Stimulated activated CD4-positive, alpha-beta T cell treated with anti-CD3 and anti-CD28 coated beads, Interleukin-4, amount 100 ng/mL, for 1 hour (primary cell): ENCODE results near the gene GIGYF2.
A peak's percentile ranks its signal among the peaks of the same experiment; 100 is the strongest.
"Not testable (repeated sequence)": the region's sequence is repeated elsewhere in the genome, so short reads cannot be mapped to it uniquely, and the experiment has no call there.

ENCODE experiments used
- DNase-seq: peaks from one replicate; pipeline ENCODE4 v3.0.0-alpha.2; 2020

The GIGYF2 gene

DNA sequence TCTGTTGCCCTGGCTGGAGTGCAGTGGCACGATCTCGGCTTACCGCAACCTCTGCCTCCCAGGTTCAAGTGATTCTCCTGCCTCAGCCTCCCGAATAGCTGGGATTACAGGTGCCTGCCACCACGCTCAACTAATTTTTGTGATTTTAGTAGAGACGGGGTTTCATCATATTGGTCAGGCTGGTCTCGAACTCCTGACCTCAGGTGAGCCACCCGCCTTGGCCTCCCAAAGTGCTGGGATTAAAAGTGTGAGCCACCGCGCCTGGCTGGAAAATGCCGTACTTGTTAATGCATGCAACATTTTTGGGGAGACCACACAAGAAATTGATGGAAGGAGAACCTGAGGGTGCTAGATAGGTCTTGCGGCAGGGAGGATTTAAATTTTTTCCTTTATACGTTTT is 6.0 kb upstream of the GIGYF2 start:
- not testable (repeated sequence) for DNase-seq

GRCh38 chr2:232693344-232693743 is 3.8 kb upstream of the GIGYF2 start:
- no peak for DNase-seq

DNA sequence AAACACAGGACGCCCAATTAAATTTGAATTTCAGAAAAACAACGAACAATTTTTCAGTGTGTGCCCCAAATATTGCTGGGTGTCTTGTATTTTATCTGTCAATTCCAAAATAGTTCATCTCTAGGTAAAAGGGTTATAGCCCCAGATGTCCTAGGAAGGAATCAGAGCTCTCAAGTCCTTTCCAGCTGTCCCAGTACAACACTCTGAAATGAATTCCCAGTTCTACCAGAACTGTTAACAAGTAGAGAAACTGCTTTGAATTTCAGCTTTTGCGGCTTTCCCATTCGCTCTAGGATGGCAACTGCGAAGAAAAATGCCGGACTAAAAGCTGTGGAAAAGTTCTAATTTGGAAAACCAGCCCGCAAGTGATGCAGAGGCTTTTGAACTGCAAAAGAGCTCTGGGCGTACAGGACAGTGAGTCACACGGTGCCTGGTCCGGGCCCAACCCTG is 497 bp upstream of the GIGYF2 start:
- DNase-seq: no peak

DNA sequence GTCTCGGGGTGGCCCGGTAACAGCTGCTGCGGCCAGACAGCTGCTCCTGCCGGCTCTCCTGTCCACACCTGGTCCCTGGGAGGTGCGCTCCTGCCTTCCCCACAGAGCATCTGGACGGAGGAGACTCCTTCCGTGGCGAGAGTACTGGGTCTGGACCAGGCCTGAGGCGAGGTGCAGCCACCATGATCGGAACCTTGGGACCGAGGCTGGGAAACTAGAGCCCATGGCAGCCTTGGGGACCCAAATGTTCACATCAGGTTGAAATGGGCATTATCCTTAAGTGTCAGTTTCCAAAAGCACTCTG is 628 bp downstream of the GIGYF2 start:
- DNase-seq: no peak

- no peak for DNase-seq
Measured at GRCh38 chr2:232698556-232699091, 1.5 kb downstream of the GIGYF2 start.

- no peak for DNase-seq
Measured at GRCh38 chr2:232699110-232699509, 2.0 kb downstream of the GIGYF2 start.

- DNase-seq: no peak
Measured at GRCh38 chr2:232700154-232700553, 3.0 kb downstream of the GIGYF2 start.

- DNase-seq: no peak
Measured at GRCh38 chr2:232707076-232707475, 9.9 kb downstream of the GIGYF2 start.

DNA sequence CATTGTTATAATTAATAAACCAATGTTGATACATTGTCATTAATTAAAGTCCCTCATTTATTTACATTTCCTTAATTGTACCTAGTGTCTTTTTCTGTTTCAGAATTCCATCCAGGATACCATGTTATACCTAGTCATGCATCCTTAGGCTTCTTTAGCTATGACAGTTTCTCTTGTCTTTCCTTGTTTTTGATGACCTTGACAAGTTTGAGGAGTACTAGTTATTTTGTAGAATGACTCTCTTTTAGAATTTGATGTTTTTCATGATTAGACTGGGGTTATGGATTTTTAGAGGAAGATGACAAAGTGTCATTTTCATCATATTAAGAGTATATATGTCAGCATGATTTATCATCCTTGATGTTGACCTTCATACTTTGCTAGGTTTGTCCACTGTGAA is 16.4 kb downstream of the GIGYF2 start:
- DNase-seq: no peak

- DNase-seq: no peak
Measured at GRCh38 chr2:232714969-232715368, 17.8 kb downstream of the GIGYF2 start.

GRCh38 chr2:232720056-232720455 is 22.9 kb downstream of the GIGYF2 start:
- not testable (repeated sequence) for DNase-seq

DNA sequence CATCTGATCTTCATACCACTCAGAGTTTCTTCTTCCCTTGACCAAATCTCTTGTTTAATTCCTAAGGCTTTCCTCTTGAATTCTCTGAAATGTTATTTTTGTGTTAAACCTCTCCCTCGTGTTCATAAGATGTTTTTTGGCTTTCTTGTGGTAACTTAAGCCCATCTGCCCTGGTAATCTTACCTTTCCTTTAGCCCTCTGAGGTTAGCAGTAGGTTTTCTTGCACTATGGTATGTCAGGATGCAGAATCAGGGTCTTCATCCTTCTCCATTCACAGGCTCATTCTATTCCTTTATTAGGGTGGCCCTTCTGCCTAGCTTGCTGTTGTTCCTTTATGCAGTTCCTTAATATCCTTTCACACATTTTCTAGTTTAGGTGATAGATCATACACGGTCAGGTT is 24.1 kb downstream of the GIGYF2 start:
- DNase-seq: no peak

DNA sequence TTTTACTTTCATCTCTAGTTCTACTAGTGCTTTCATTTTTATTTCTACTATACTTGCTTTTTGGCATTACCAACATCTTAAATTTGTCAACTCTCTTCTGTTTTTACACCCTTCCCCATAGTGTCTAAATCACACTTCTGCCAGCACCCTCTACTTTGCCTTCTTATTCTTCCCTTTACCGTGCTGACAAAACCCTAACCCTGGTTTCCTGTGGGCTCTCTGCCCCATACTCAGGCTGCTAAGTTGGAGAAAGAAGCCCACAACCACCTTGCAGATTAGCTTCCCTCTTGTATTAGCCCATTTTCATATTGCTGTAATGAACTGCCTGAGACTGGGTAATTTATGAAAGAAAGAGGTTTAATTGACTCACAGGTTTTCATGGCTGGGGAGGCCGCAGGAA is 24.8 kb downstream of the GIGYF2 start:
- no peak for DNase-seq

DNA sequence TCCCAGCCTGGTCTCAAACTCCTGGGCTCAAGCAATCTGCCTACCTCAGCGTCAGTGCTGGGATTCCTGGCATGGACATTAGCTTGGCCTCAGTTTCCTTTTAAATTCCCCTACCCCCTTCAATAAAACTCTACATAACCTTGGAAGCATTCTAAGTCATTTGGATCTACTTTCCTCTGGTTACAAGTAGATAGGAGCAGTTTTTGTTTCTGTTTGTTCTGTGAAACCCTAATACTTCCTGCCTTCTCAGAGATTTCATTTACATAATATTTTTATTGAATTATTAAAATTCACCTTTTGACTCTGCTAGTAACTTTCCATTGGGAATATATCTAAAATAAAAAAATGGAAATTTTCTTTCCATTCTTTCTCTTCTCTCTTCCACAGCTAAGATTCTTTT is 25.9 kb downstream of the GIGYF2 start:
- DNase-seq: no peak

DNA sequence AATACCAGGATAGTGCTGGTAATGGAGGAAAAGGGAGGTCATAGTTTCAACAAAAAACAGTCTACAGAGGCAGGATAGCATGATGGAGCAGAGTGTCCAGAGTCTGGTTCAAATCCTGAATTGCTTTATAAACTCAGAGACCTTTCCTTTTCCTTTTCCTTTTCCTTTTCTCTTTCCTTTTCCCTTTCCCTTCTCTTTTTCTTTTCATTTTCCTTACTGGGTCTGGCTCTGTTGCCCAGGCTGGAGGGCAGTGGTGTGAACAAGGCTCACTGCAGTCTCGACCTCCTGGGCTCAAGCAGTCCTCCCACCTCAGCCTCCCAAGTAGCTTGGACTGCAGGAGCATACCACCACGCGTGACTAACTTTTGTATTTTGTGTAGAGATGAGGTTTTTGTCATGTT is 31.7 kb downstream of the GIGYF2 start:
- DNase-seq: no peak

DNA sequence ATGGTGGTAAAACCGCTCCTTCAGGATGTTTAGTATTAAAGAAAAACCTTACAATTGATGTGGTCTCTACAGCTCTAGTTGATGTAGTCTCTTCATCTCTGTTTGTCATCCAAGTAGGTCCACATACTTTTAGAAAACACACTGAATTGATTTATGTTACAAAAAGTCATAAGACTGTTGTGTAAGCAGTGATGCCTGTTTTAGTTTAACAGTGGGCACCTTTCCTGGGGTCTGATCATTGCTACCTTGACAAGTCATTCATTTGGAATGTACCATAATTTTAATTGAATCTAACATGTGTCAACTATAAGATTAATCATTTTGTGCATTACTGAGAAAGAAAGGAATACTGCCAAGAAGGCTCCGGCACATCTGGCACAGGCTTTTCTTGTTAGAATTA is 34.3 kb downstream of the GIGYF2 start:
- DNase-seq: no peak

- no peak for DNase-seq
Measured at GRCh38 chr2:232741294-232741693, 44.2 kb downstream of the GIGYF2 start.

- no peak for DNase-seq
Measured at GRCh38 chr2:232741972-232742371, 44.8 kb downstream of the GIGYF2 start.

GRCh38 chr2:232744963-232745362 is 47.8 kb downstream of the GIGYF2 start:
- no peak for DNase-seq

DNA sequence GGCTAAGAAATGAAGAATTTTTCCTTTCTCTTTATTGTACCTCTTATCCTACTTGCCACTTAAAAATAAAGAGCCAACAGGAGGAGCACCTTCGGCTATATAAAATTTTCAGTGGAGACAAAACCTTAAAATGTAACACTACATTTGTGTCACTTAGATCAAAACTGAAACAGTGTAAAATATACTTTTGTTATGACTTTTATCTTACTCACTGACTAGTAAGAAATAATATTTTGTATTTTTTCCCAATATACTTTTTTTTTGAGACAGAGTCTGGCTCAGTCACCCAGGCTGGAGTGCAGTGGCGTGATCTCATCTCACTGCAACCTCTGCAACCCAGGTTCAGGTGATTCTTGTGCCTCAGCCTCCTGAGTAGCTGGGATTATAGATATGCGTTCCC is 50.9 kb downstream of the GIGYF2 start:
- DNase-seq: no peak

DNA sequence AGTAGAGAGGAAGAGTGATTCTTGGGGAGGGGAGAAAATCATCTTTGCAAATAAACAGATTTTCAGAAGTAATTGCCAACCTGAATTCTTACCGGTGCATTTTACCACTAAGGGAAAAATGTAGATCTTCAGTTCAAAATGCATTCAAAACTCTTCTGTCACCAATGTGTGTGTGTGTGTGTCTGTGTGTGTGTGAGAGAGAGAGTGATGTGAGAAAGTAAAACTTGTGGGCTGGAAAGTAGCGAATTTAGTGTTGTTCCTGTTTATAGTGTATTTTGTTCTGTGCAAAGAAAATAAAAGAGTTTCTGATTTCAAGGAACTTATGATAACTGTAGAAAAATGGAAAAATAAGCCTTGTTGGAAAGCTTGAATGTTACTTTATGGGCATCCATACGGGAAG is 52.2 kb downstream of the GIGYF2 start:
- DNase-seq: no peak

DNA sequence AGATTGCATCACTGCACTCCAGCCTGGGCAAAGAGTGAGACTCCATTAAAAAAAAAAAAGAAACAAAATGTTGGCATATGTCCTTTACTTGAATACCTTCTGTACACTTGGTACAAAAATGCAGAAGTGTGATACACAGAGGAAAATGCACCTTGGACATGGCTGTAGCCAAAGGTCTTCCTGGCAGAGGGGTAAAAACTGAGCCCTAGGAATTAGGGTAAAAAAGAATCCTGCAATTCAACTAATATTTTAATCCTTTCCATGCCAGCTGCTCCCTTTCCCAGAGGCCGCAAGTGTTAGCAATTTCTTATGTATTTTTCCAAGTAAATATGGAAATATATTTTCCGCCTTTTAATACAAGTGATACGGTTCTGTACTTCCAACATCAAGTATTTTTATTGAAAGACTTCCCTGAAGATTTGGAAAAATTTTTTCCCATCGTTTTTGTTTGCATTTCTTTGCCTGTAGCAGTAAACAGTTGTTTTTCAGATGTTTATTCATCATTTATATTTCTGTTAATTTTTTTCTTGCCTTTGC is 53.1 kb downstream of the GIGYF2 start:
- DNase-seq: no peak

GRCh38 chr2:232757905-232758304 is 60.8 kb downstream of the GIGYF2 start:
- no peak for DNase-seq

DNA sequence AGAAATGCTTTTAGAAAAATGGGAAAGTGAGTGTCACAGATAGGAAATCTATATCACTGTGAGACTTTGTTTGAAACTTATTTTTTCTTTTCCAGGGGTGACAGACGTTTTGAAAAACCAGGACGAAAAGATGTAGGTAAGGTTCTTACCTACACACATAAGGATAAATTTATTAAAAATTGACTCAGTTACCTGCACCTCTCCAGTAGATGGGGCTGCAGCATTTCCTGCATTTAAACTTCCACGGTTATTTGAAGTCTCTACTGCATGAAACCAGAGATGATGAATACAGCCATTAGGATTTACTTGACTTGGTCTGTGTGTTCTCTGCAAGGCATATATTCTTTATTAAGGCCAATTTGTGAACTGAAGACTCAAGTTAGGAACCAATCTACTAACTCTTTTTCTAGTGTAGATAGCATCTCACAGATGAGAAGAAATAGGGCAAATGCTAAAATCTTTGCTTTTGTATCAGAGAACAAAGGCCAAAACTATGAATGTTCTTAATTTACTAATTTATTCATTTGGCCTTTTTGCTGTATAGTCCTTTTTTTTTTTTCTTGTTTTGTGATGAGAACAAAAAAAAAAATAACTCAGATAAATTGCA is 64.3 kb downstream of the GIGYF2 start:
- DNase-seq: peak; percentile 10

GRCh38 chr2:232767866-232768265 is 70.7 kb downstream of the GIGYF2 start:
- DNase-seq: no peak
